Sigmoid colon (tissue), 7 donors: Measurements from ENCODE around the gene RPS2. TPM values are rescaled to one million over a fixed set of nuclear protein-coding genes. Genes with fewer than 3 reads are reported as not detected.

Experiments used
- DNase-seq: peaks from one replicate; pipeline ENCODE4 v3.0.0-alpha.2; 2019
- H3K27ac ChIP-seq, 4 donors: fragments of 200-600 bp; sonication (generic); one replicate each; pipeline ENCODE4 v1.5.1; 2016 to 2019; ENCODE audit warnings: mild to moderate bottlenecking in 1 of 4
- H3K27me3 ChIP-seq, 3 donors: fragments of 200-600 bp; sonication (generic); one replicate each; pipeline ENCODE4 v1.5.1; 2019; ENCODE audit warnings: mild to moderate bottlenecking in 1 of 3
- H3K36me3 ChIP-seq, 4 donors: fragments of 200-600 bp; sonication (generic); one replicate each; pipeline ENCODE4 v1.5.1; 2016 to 2019
- H3K4me1 ChIP-seq, 4 donors: fragments of 200-600 bp; sonication (generic); one replicate each; pipeline ENCODE4 v1.5.1; 2017 to 2019
- H3K4me3 ChIP-seq, 4 donors: fragments of 200-600 bp; sonication (generic); one replicate each; pipeline ENCODE4 v1.5.1; 2017 to 2019; ENCODE audit warnings: mild to moderate bottlenecking in 2 of 4, moderate library complexity in 1 of 4
- H3K9me3 ChIP-seq, 4 donors: fragments of 200-600 bp in 3 of 4; sonication (generic) in 3 of 4; one replicate each; pipeline versions ENCODE4 v1.5.1 to v1.6.1; 2013 to 2019
- EP300 ChIP-seq, 4 donors: sonication (generic); formaldehyde crosslinking; IDR thresholded peaks; one replicate each; pipeline ENCODE4 v1.6.1; 2017; ENCODE audit warnings: antibody characterized with exemption in 4 of 4
- POLR2A ChIP-seq, 2 donors: fragments of 450-650 bp; IDR thresholded peaks; one replicate each; pipeline ENCODE4 v1.6.1; 2016; ENCODE audit warnings: antibody characterized with exemption in 2 of 2, mild to moderate bottlenecking in 2 of 2, moderate library complexity in 2 of 2
- POLR2AphosphoS5 ChIP-seq, 4 donors: sonication (generic); formaldehyde crosslinking; IDR thresholded peaks; one replicate each; pipeline ENCODE4 v1.6.1; 2017; ENCODE audit warnings: antibody characterized with exemption in 4 of 4
- WGBS, 2 donors: extraction: QIAGEN DNeasy Blood & Tissue Kit; methylation state at CpG; one replicate each; pipeline ENCODE4 v1.1.7; 2013; 5-methylcytosine and 5-hydroxymethylcytosine counted together
- intact Hi-C: fragments of 100-400 bp; cut with DNase I; formaldehyde crosslinking; loops from one replicate; pipeline ENCODE4 v1.15.1; 2023
- polyA plus RNA-seq, 3 donors: library from polyadenylated mRNA; stranded (reverse); fragments of 200-250 nt; gene quantifications; one replicate each; pipeline ENCODE4 v1.2.3, GENCODE V29; 2013
- total RNA-seq, 4 donors: library from RNA; depleted of rRNA; stranded (reverse); fragments of >200 nt; gene quantifications; one replicate each; pipeline ENCODE4 v1.1.0, GENCODE V29; 2016
- TF ChIP-seq, protein P1 (sequence below), 4 experiments: fragments of 450-650 bp in 3 of 4; fragments of 200-600 bp in 1 of 4; IDR thresholded peaks; one replicate each; pipeline ENCODE4 v1.5.1; 2016 to 2019; ENCODE audit warnings: antibody characterized with exemption in 4 of 4, mild to moderate bottlenecking in 3 of 4, moderate library complexity in 2 of 4
- donor health status: healthy with polysubstance abuse.
- donor health status: Bipolar disorder and iron deficiency.
- donor health status: healthy.

The RPS2 gene
- total and polyA plus RNA-seq, 7 donors = 1,478 to 3,277 (median 1,717) TPM

DNA sequence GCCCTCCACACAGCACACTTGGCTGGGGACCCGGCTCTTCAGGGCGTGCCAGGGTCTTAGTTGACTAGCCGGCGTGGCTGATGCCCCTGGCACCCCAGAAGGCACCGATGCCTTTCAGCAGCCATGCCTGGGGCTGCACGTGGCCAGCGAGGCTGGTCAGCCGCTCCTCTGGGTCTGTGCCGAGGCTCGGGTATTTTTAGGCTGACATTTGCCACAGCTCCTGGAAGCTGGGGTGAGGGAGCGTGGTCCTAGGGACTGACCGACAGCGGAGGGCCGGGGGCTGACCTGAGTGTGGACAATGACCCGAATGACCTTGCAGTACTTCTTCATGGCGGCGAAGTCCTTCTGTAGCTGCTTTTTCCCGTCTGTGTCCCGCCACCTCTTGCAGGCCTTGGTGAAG, 14.1 kb downstream of the RPS2 start:
- H3K4me3 ChIP-seq = no peak overlapping the region
- H3K36me3 ChIP-seq = no peaks in the 10 kb centered on the region
- H3K27ac ChIP-seq = no peak overlapping the region
- intact Hi-C loops = no loop called here
- no peak for DNase-seq
- WGBS, 2 donors = 88 to 92% methylated on average over 19 of the region's 19 CpGs
- TF ChIP-seq EP300 (IDR thresholded peaks at IDR 0.05) (no peak), POLR2A (IDR thresholded peaks at IDR 0.05) (no peak), POLR2AphosphoS5 (IDR thresholded peaks at IDR 0.05) (no peak)
- TF ChIP-seq, protein P1, sequence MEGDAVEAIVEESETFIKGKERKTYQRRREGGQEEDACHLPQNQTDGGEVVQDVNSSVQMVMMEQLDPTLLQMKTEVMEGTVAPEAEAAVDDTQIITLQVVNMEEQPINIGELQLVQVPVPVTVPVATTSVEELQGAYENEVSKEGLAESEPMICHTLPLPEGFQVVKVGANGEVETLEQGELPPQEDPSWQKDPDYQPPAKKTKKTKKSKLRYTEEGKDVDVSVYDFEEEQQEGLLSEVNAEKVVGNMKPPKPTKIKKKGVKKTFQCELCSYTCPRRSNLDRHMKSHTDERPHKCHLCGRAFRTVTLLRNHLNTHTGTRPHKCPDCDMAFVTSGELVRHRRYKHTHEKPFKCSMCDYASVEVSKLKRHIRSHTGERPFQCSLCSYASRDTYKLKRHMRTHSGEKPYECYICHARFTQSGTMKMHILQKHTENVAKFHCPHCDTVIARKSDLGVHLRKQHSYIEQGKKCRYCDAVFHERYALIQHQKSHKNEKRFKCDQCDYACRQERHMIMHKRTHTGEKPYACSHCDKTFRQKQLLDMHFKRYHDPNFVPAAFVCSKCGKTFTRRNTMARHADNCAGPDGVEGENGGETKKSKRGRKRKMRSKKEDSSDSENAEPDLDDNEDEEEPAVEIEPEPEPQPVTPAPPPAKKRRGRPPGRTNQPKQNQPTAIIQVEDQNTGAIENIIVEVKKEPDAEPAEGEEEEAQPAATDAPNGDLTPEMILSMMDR (IDR thresholded peaks at IDR 0.05) = no peak
- H3K9me3 ChIP-seq = no peaks in the 10 kb centered on the region
- no peaks in the 10 kb centered on the region for H3K4me1 ChIP-seq
- no peaks in the 10 kb centered on the region for H3K27me3 ChIP-seq

DNA sequence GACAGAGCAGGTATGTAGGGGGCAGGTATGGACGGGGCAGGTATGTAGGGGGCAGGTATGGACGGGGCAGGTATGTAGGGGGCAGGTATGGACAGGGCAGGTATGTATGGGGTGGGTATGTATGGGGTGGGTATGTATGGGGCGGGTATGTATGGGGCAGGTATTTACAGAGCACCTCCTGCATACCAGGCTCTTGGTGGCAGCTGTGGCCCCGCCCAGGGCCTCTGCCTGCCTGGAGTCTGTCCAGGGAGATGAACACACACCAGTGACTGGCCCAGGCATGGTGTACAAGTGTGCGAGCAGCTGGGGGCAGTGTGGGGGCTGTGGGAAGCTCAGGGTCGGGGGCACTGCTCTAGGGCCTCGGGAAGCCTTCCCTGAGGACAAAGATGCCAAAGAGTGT, 14.6 kb downstream of the RPS2 start:
- H3K4me3 ChIP-seq = no peak overlapping the region
- H3K9me3 ChIP-seq = no peaks in the 10 kb centered on the region
- no peaks in the 10 kb centered on the region for H3K27me3 ChIP-seq
- no peak overlapping the region for H3K27ac ChIP-seq
- intact Hi-C loops = no loop called here
- H3K36me3 ChIP-seq = no peaks in the 10 kb centered on the region
- no peak for TF ChIP-seq POLR2AphosphoS5 (IDR thresholded peaks at IDR 0.05)
- TF ChIP-seq, protein P1 (IDR thresholded peaks at IDR 0.05) = no peak
- no peak for TF ChIP-seq EP300 (IDR thresholded peaks at IDR 0.05)
- TF ChIP-seq POLR2A (IDR thresholded peaks at IDR 0.05) = no peak
- WGBS, 2 donors = 35 to 77% methylated on average over 7 of the region's 7 CpGs
- H3K4me1 ChIP-seq = no peaks in the 10 kb centered on the region
- DNase-seq = no peak

DNA sequence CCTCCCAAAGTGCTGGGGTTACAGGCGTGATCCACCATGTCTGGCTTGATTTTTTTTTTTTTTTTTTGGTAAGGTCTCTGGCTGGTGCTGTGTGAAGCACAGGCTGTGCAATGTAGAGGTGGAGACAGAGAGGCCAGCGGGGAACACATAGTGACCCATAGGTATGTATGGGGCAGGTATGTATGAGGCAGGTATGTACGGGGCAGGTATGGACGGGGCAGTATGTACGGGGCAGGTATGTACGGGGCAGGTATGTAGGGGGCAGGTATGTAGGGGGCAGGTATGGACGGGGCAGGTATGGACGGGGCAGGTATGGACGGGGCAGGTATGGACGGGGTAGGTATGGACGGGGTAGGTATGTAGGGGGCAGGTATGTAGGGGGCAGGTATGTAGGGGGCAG, 15.1 kb downstream of the RPS2 start:
- Histone ChIP-seq H3K9me3 (no peaks in the 10 kb centered on the region), H3K4me1 (no peaks in the 10 kb centered on the region), H3K27me3 (no peaks in the 10 kb centered on the region), H3K27ac (no peak overlapping the region), H3K4me3 (no peak overlapping the region), H3K36me3 (no peaks in the 10 kb centered on the region)
- DNase-seq = no peak
- TF ChIP-seq, protein P1 (IDR thresholded peaks at IDR 0.05) = no peak
- intact Hi-C loops = no loop called here
- 93 to 96% methylated on average over 11 of the region's 11 CpGs for WGBS, 2 donors

DNA sequence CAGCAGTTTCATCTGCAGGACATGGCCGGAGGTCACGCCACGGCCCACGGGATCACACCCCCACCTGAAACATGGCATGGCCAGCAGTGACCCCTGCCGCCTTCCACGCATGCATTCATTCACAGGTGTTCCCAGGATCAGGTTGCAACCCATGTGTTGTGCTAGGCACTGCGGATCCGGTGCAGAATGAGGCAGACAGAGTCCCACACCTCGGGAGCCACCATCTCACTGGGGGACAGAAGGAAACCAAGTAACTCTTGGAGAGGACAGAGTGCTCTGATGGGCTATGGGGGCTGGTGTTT, 17.3 kb downstream of the RPS2 start:
- no peaks in the 10 kb centered on the region for H3K27me3 ChIP-seq
- no peak overlapping the region for H3K4me3 ChIP-seq
- WGBS, 2 donors = 91 to 94% methylated on average over 9 of the region's 9 CpGs
- no peak for DNase-seq
- peaks cover 0 to 14% (median 3%) of the 10 kb centered on the region in 4 donors for H3K4me1 ChIP-seq
- H3K27ac ChIP-seq = no peak overlapping the region
- H3K36me3 ChIP-seq = no peaks in the 10 kb centered on the region
- TF ChIP-seq POLR2A (IDR thresholded peaks at IDR 0.05) (no peak), POLR2AphosphoS5 (IDR thresholded peaks at IDR 0.05) (no peak), EP300 (IDR thresholded peaks at IDR 0.05) (no peak)
- TF ChIP-seq, protein P1 (IDR thresholded peaks at IDR 0.05) = no peak
- no peaks in the 10 kb centered on the region for H3K9me3 ChIP-seq
- intact Hi-C loops = no loop called here

DNA sequence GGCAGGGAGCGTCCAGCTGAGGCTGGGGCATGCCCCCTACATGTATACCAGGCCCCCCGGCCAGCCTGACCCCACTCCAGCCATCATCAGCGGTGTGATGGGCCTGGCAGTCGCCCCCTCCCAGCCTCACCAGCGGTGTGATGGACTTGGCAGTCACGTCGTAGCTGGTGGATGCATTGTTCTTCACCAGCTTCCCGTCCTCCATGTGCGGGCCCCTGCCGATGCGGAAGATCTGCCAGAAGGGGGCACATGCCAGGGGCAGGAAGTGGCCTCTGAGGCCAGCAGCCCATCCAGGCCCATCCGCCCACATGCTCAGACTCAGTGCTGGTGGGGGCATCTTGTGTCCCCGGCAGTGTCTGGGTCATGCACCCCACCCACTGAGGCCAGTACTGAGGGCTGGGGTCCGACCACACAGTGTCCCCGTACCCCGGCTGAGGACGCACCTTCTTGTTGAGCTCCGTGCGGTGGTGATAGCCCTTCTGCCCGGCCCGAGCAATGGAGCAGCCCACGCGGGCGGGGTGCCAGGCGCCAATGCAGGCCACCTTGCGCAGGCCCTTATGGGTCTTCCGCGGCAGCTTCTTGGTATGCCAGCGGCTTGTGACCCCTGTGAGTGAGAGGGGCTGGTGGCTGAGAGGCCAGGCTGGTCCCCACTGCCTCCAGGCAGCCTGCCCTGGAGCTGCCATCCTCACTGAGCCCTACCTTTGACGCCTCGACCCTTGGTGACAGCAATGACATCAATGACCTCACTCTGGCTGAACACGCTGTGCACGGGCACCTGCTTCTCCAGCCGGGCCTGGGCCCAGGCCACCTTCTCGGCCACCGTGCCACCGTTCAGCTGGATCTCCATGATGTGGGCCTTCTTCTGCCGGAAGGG, 17.9 kb downstream of the RPS2 start:
- no peaks in the 10 kb centered on the region for H3K9me3 ChIP-seq
- peaks cover 0 to 20% (median 9%) of the 10 kb centered on the region in 4 donors for H3K4me1 ChIP-seq
- TF ChIP-seq POLR2A (IDR thresholded peaks at IDR 0.05) (no peak), POLR2AphosphoS5 (IDR thresholded peaks at IDR 0.05) (no peak), EP300 (IDR thresholded peaks at IDR 0.05) (no peak)
- TF ChIP-seq, protein P1 (IDR thresholded peaks at IDR 0.05) = no peak
- peak; percentile 61 for DNase-seq
- no peak overlapping the region for H3K4me3 ChIP-seq
- 91% methylated on average over 38 of the region's 38 CpGs for WGBS, 2 donors
- no peaks in the 10 kb centered on the region for H3K27me3 ChIP-seq
- intact Hi-C loops = no loop called here
- H3K36me3 ChIP-seq = no peaks in the 10 kb centered on the region
- H3K27ac ChIP-seq = no peak overlapping the region
